Natural killer cell (primary cell): ENCODE data around the gene LRRC4. TPM values are rescaled to one million over a fixed set of nuclear protein-coding genes. Genes with fewer than 3 reads are reported as not detected.

Experiments
- ATAC-seq, 3 donors: fragments of 150-1000 bp in 2 of 3; fragments of 200-7000 bp in 1 of 3; cut with Tn5 transposase; 1 replicate in 1 of 3; 2 replicates in 2 of 3; pipeline ENCODE4 v1.10.0; 2021; ENCODE audit warnings: mild to moderate bottlenecking in 2 of 3, moderate library complexity in 2 of 3
- DNase-seq, 2 donors: peaks; one replicate each; pipeline versions ENCODE4 v3.0.0 to v3.0.0-alpha.2; 2013 to 2021; ENCODE audit warnings: mixed read lengths in 1 of 2
- H3K27ac ChIP-seq: one replicate; pipeline ENCODE4 v1.5.1; 2013; ENCODE audit warnings: mild to moderate bottlenecking, low read length
- H3K27me3 ChIP-seq: one replicate; pipeline ENCODE4 v1.6.1; 2013; ENCODE audit warnings: low read length; ENCODE audit not compliant: control insufficient read depth, insufficient read depth
- H3K36me3 ChIP-seq: one replicate; pipeline ENCODE4 v1.6.1; 2013; ENCODE audit warnings: low read length; ENCODE audit not compliant: control insufficient read depth, insufficient read depth
- H3K4me1 ChIP-seq: one replicate; pipeline ENCODE4 v1.6.1; 2013; ENCODE audit warnings: low read length; ENCODE audit not compliant: control insufficient read depth, insufficient read depth
- H3K4me3 ChIP-seq: one replicate; pipeline ENCODE4 v1.5.1; 2013; ENCODE audit warnings: low read length
- H3K9me3 ChIP-seq: one replicate; pipeline ENCODE4 v1.6.1; 2013; ENCODE audit warnings: low read length; ENCODE audit not compliant: control insufficient read depth, insufficient read depth
- H3K27ac Mint-ChIP-seq, 2 donors: one replicate each; pipeline ENCODE4 v1.8.0; 2022; ENCODE audit warnings: mild to moderate bottlenecking in 2 of 2, mixed read lengths in 2 of 2, moderate library complexity in 1 of 2
- H3K27me3 Mint-ChIP-seq, 2 donors: one replicate each; pipeline ENCODE4 v1.8.0; 2022; ENCODE audit warnings: low read depth in 2 of 2, mixed read lengths in 2 of 2
- H3K36me3 Mint-ChIP-seq: one replicate; pipeline ENCODE4 v1.8.0; 2022; ENCODE audit warnings: mixed read lengths
- H3K4me1 Mint-ChIP-seq, 2 donors: one replicate each; pipeline ENCODE4 v1.8.0; 2022; ENCODE audit warnings: mixed read lengths in 2 of 2
- H3K4me3 Mint-ChIP-seq: one replicate; pipeline ENCODE4 v1.8.0; 2022; ENCODE audit warnings: mild to moderate bottlenecking, moderate library complexity, mixed read lengths
- H3K9me3 Mint-ChIP-seq, 2 donors: one replicate each; pipeline ENCODE4 v1.8.0; 2022; ENCODE audit warnings: mixed read lengths in 2 of 2
- WGBS: methylation state at CpG from one replicate; pipeline ENCODE4 v1.1.7; 2013; ENCODE audit warnings: missing lambda C conversion rate; ENCODE audit not compliant: insufficient coverage; 5-methylcytosine and 5-hydroxymethylcytosine counted together
- intact Hi-C: fragments of 100-400 bp; cut with micrococcal nuclease; formaldehyde crosslinking; loops from one replicate; pipeline ENCODE4 v1.14.2; 2022
- total RNA-seq, 4 donors: library from RNA; stranded (reverse); fragments of 120-200 nt in 1 of 4; gene quantifications; one replicate each; pipeline versions ENCODE4 v1.2.3 to v1.2.4, GENCODE V29; 2013 to 2022
- TF ChIP-seq, protein P1 (sequence below): fragments of 200-600 bp; IDR thresholded peaks from one replicate; pipeline ENCODE4 v1.8.0; 2022; ENCODE audit warnings: antibody characterized with exemption

The LRRC4 gene
- total RNA-seq, 3 donors from 2014 or later (not counting 1 experiment from before 2014, with no cell fraction given) = 0.79 to 2.4 (median 1.8) TPM

DNA sequence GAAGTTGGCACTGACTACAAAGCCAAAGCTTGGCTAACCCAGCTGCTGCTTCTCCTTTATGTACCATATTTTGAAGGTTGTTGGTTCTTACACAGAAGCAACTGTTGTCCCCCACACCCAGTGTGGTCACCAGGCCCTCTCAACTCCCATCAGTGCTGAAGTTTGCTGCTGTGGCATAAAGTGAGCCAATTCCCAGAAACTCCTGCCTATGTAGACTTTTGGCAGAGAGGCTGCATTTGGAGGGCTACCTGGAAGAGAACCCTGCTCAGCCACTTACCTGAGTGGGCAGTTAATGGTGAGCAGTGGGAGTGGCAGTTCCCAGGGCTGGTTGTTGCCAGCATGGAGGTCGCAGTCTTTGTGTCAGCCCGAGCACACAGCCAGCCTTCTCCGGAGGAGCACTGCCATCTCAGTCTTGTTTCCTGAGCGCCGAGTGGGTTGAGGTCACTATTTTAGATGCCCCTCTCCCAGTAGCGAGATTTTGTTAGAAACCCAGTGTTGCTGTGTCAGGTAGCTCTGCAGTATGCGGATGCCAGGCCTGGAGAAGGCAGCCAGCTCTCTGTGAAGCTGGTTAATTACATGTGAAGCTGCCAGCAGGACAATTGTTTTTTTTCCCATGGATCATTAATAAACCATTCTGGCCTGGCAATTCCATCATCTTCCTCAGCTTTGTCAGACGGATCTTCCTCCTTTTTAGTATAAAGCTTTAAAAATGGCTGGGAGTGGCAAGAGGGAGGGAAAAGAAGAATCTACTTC, 24.5 kb downstream of the LRRC4 start:
- TF ChIP-seq, protein P1, sequence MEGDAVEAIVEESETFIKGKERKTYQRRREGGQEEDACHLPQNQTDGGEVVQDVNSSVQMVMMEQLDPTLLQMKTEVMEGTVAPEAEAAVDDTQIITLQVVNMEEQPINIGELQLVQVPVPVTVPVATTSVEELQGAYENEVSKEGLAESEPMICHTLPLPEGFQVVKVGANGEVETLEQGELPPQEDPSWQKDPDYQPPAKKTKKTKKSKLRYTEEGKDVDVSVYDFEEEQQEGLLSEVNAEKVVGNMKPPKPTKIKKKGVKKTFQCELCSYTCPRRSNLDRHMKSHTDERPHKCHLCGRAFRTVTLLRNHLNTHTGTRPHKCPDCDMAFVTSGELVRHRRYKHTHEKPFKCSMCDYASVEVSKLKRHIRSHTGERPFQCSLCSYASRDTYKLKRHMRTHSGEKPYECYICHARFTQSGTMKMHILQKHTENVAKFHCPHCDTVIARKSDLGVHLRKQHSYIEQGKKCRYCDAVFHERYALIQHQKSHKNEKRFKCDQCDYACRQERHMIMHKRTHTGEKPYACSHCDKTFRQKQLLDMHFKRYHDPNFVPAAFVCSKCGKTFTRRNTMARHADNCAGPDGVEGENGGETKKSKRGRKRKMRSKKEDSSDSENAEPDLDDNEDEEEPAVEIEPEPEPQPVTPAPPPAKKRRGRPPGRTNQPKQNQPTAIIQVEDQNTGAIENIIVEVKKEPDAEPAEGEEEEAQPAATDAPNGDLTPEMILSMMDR = no peak
- H3K36me3 Mint-ChIP-seq = no peaks in the 10 kb centered on the region
- peaks cover 27 to 29% of the 10 kb centered on the region in 2 donors for H3K4me1 Mint-ChIP-seq
- intact Hi-C loops = no loop called here
- H3K9me3 ChIP-seq = no peaks in the 10 kb centered on the region
- 95% methylated on average over 7 of the region's 8 CpGs for WGBS
- H3K27ac ChIP-seq = no peak overlapping the region
- no peaks in the 10 kb centered on the region for H3K27me3 Mint-ChIP-seq
- DNase-seq = no peak
- H3K27ac Mint-ChIP-seq = no peak overlapping the region
- peaks cover 11% of the 10 kb centered on the region for H3K4me1 ChIP-seq
- no peak for ATAC-seq
- no peak overlapping the region for H3K4me3 ChIP-seq
- peaks cover 2% of the 10 kb centered on the region for H3K36me3 ChIP-seq
- no peaks in the 10 kb centered on the region for H3K9me3 Mint-ChIP-seq
- H3K4me3 Mint-ChIP-seq = no peak overlapping the region
- H3K27me3 ChIP-seq = no peaks in the 10 kb centered on the region

DNA sequence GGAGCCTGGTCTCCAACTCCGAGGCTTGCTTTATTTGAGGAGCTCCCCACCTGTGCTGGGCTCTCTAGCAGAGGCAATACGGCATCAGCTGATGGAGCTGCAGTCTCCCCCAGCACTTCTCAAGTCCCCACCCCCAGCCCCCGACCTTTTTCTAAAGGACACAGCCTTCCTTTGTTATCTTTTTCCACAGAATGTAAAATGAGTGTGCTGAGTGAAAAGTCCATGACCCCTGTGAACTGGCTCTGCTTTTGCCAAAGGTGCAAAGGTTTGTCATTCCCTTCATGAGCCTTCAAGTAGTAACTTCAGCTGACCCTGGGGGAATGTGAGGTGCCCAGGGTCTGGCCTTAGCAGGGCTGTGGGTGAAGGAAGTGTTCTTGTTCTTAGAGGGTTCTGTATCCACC, 25.5 kb downstream of the LRRC4 start:
- TF ChIP-seq, protein P1 = no peak
- H3K36me3 ChIP-seq = peaks cover 2% of the 10 kb centered on the region
- Mint-ChIP-seq H3K27me3 (no peaks in the 10 kb centered on the region), H3K4me3 (no peak overlapping the region), H3K4me1 (peaks cover 27 to 29% of the 10 kb centered on the region in 2 donors), H3K27ac (no peak overlapping the region), H3K36me3 (no peaks in the 10 kb centered on the region), H3K9me3 (no peaks in the 10 kb centered on the region)
- WGBS = 97% methylated on average over 2 of the region's 3 CpGs
- no peak overlapping the region for H3K27ac ChIP-seq
- no peak overlapping the region for H3K4me3 ChIP-seq
- DNase-seq = no peak
- intact Hi-C loops = no loop called here
- no peak for ATAC-seq
- H3K4me1 ChIP-seq = peaks cover 11% of the 10 kb centered on the region
- no peaks in the 10 kb centered on the region for H3K9me3 ChIP-seq
- no peaks in the 10 kb centered on the region for H3K27me3 ChIP-seq

DNA sequence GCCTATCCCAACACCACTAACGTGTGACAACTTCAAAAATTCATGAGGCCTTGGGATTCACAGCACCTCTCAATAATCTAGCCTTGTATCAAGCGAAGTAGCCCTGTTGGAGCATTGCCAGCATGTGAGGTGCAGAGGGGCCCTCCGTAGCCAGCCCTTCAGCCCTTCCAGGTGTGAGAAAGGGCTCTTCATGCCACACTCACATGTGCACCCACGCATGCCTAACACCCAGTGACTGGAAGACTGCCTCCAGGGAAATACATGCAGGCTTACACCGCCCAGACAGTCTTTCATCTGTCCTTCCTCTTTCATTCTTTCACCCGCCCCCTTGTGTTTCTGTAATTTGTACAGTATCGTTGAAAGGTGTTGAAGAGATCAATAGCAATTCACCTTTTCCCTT, 26.1 kb downstream of the LRRC4 start:
- Mint-ChIP-seq H3K9me3 (no peaks in the 10 kb centered on the region), H3K27me3 (no peaks in the 10 kb centered on the region), H3K4me3 (no peak overlapping the region), H3K36me3 (no peaks in the 10 kb centered on the region), H3K27ac (no peak overlapping the region), H3K4me1 (peaks cover 27 to 29% of the 10 kb centered on the region in 2 donors)
- ATAC-seq (no peak), DNase-seq (no peak)
- WGBS = 82% methylated on average over 6 of the region's 7 CpGs
- peaks cover 11% of the 10 kb centered on the region for H3K4me1 ChIP-seq
- TF ChIP-seq, protein P1 = no peak
- H3K27ac ChIP-seq = no peak overlapping the region
- intact Hi-C loops = no loop called here
- no peaks in the 10 kb centered on the region for H3K27me3 ChIP-seq
- H3K36me3 ChIP-seq = peaks cover 2% of the 10 kb centered on the region
- no peak overlapping the region for H3K4me3 ChIP-seq
- no peaks in the 10 kb centered on the region for H3K9me3 ChIP-seq

DNA sequence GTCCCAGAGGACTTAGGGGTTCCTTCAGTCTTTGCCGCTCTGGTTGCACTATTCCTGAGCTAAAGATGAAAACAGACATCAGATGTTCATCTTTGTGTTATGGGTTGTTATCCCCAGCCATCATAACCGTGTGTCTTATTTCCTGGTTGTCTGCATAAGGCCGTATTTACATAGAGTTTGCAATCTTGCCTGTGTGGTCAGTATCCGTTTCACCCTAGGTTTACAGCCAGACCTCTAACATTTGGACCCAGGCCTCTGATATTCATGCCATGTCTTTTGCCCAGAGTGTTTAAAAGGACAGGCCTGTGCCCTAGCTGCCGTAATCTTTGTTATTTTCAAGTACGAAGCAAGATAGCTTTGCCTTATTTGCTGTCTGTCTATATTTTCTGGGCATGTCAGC, 26.6 kb downstream of the LRRC4 start:
- no peaks in the 10 kb centered on the region for H3K36me3 Mint-ChIP-seq
- no peak overlapping the region for H3K27ac ChIP-seq

More for the DNA sequence above, 26.6 kb downstream of the LRRC4 start:
- Histone ChIP-seq H3K27me3 (no peaks in the 10 kb centered on the region), H3K4me1 (peaks cover 11% of the 10 kb centered on the region), H3K4me3 (no peak overlapping the region), H3K36me3 (peaks cover 2% of the 10 kb centered on the region), H3K9me3 (no peaks in the 10 kb centered on the region)
- DNase-seq (no peak), ATAC-seq (no peak)
- no peak overlapping the region for H3K4me3 Mint-ChIP-seq
- 93% methylated on average over 6 of the region's 6 CpGs for WGBS
- no peak overlapping the region for H3K27ac Mint-ChIP-seq
- TF ChIP-seq, protein P1 = no peak
- H3K9me3 Mint-ChIP-seq = no peaks in the 10 kb centered on the region
- intact Hi-C loops = no loop called here
- peaks cover 27 to 29% of the 10 kb centered on the region in 2 donors for H3K4me1 Mint-ChIP-seq
- H3K27me3 Mint-ChIP-seq = no peaks in the 10 kb centered on the region
